PC-9 (cell line): ENCODE measurements around the gene EPHB1. TPM values are rescaled to one million over a fixed set of nuclear protein-coding genes. Genes with fewer than 3 reads are reported as not detected.
A peak's percentile ranks its signal among the peaks of the same experiment; 100 is the strongest.

ENCODE experiments used
- Bru-seq: library from RNA; stranded (reverse); fragments of 400-500 nt; gene quantifications from one replicate; lab custom pipeline; 2021; lab: Mats Ljungman, UMichigan
- BruChase-seq, 2 experiments: library from RNA; stranded (reverse); fragments of 400-500 nt; gene quantifications; one replicate each; lab custom pipeline; 2021; lab: Mats Ljungman, UMichigan
- BruUV-seq: library from RNA; stranded (reverse); fragments of 400-500 nt; replicated peaks from 2 replicates; lab custom pipeline; 2021; lab: Mats Ljungman, UMichigan
- CTCF ChIA-PET: fragments of 300-600 bp; sonication (Branson Sonifier 250); formaldehyde crosslinking; loops from one replicate; lab custom pipeline; 2022; ENCODE audit warnings: antibody characterized with exemption; lab: Charles Lee
- POLR2A ChIA-PET: fragments of 300-600 bp; sonication (Branson Sonifier 250); formaldehyde crosslinking; loops from one replicate; lab custom pipeline; 2022; ENCODE audit warnings: antibody characterized with exemption; ENCODE audit not compliant: unreplicated experiment; lab: Charles Lee
- DNase-seq, 2 experiments: peaks; one replicate each; pipeline versions ENCODE4 v3.0.0 to v3.0.0-alpha.2; 2015 to 2022; ENCODE audit warnings: mixed read lengths in 1 of 2
- H2AFZ ChIP-seq: fragments of 200-600 bp; sonication (generic); 2 replicates; pipeline ENCODE4 v1.8.1; 2017; ENCODE audit warnings: antibody characterized with exemption
- H3F3A ChIP-seq: fragments of 200-600 bp; sonication (generic); 2 replicates; pipeline ENCODE4 v1.8.1; 2017; ENCODE audit warnings: antibody characterized with exemption, mild to moderate bottlenecking, low read depth; ENCODE audit not compliant: insufficient read depth
- H3K27ac ChIP-seq: fragments of 200-600 bp; sonication (generic); 2 replicates; pipeline ENCODE4 v1.6.1; 2016; ENCODE audit warnings: mixed run types
- H3K27me3 ChIP-seq: fragments of 200-600 bp; sonication (generic); 2 replicates; pipeline ENCODE4 v1.6.1; 2016; ENCODE audit warnings: low read depth, mixed run types; ENCODE audit not compliant: insufficient read depth
- H3K36me3 ChIP-seq: fragments of 200-600 bp; sonication (generic); 2 replicates; pipeline ENCODE4 v1.6.1; 2016; ENCODE audit warnings: low read depth, mixed run types
- H3K4me1 ChIP-seq: fragments of 200-600 bp; sonication (generic); replicated peaks from 2 replicates; pipeline ENCODE4 v1.6.1; 2016; ENCODE audit warnings: mixed run types; ENCODE audit not compliant: insufficient read depth
- H3K4me2 ChIP-seq: fragments of 200-600 bp; sonication (generic); 2 replicates; pipeline ENCODE4 v1.6.1; 2017; ENCODE audit warnings: mixed run types
- H3K4me3 ChIP-seq: fragments of 200-600 bp; sonication (generic); 2 replicates; pipeline ENCODE4 v1.6.1; 2016; ENCODE audit warnings: mixed run types
- H3K79me2 ChIP-seq: fragments of 200-600 bp; sonication (generic); 2 replicates; pipeline ENCODE4 v1.6.1; 2017; ENCODE audit warnings: low read depth, mixed run types
- H3K9me2 ChIP-seq: fragments of 200-600 bp; sonication (generic); 2 replicates; pipeline ENCODE4 v1.8.1; 2017; ENCODE audit warnings: mild to moderate bottlenecking; ENCODE audit not compliant: insufficient read depth
- H3K9me3 ChIP-seq: fragments of 200-600 bp; sonication (generic); 2 replicates; pipeline ENCODE4 v1.8.1; 2016; ENCODE audit warnings: low read depth; ENCODE audit not compliant: insufficient read depth
- H4K20me1 ChIP-seq: fragments of 200-600 bp; sonication (generic); 2 replicates; pipeline ENCODE4 v1.8.1; 2017; ENCODE audit not compliant: insufficient read depth
- EZH2 ChIP-seq: fragments of 200-600 bp; sonication (generic); IDR thresholded peaks from 2 replicates; pipeline ENCODE4 v1.8.0; 2017; ENCODE audit warnings: antibody characterized with exemption, low read depth
- intact Hi-C: fragments of 100-400 bp; cut with micrococcal nuclease; formaldehyde crosslinking; loops from one replicate; pipeline ENCODE4 v1.10.0; 2022; ENCODE audit not compliant: unreplicated experiment
- long read RNA-seq: library from polyadenylated mRNA; stranded (forward); transcript quantifications from one replicate; pipeline ENCODE4 v2.0.0, GENCODE V29; 2022
- total RNA-seq: library from RNA; stranded (reverse); gene quantifications from 2 replicates; pipeline ENCODE4 v1.2.3, GENCODE V29; 2021
- TF ChIP-seq, protein P1 (sequence below): fragments of 200-600 bp; sonication (generic); conservative IDR thresholded peaks from 2 replicates; pipeline ENCODE4 v1.6.1; 2017; ENCODE audit warnings: mixed run types, antibody characterized with exemption, mild to moderate bottlenecking, moderate library complexity

Gene EPHB1
- total RNA-seq (0.15 TPM in 1 of 2 replicates, not detected in the other), Bru-seq, nascent RNA (percentile 6 among the genes with signal in this experiment), BruChase-seq, experiment 1, labeled RNA remaining after a 2-hour chase (percentile 4 among the genes with signal in this experiment), BruChase-seq, experiment 2, labeled RNA remaining after a 6-hour chase (percentile 3 among the genes with signal in this experiment)
- long read RNA-seq, result 0 reads

DNA sequence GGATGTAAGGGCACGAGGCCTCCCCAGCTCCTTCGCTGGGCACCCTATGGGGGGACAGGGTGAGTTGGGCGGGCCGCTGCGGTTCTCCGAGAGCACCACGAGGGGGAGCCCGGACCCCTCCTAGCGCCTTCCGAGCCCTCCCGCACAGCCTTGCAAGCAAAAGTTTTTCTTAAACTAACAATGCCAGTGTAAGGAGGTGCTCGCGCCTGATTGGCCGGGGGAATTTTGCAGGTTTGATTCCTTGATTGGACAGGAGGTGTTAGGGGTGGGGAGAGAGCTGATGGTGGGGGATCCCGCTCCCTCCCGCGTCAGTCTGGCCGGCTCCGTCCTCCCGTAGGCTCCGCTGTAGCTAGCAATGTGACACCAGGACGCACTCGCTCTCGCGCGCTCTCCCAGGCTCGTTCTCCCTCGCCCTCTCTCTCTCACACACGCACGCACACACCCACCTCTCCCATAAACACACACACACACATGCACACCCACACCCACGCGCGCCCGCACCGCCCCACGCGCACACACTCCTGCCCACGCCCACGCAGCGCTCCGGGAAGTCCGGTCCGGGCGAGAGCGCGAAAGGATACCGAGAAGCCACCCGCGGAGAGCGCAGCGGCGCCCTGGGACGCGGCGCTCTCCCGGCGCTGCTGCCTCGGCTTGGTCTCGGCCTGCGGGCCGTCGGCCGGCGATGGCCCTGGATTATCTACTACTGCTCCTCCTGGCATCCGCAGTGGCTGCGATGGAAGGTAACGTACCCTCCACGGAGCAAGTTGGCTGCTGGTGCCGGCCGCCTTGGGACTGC lies at the start of gene EPHB1:
EPHB1 (plus strand) TSS at position 311 of the 796 bp plus-strand sequence.
- Histone ChIP-seq H3K27me3 (peaks cover 35% of the 10 kb centered on the region), H4K20me1 (no peaks in the 10 kb centered on the region), H3K9me2 (no peaks in the 10 kb centered on the region), H3K4me3 (no peak within 1 kb of the TSS), H3K4me1 (no peaks in the 10 kb centered on the region), H3K9me3 (no peaks in the 10 kb centered on the region), H3K79me2 (no peaks in the 10 kb centered on the region), H3K36me3 (no peaks in the 10 kb centered on the region), H3K27ac (no peak within 1 kb of the TSS), H3F3A (no peaks in the 10 kb centered on the region), H2AFZ (no peak within 1 kb of the TSS), H3K4me2 (no peak within 1 kb of the TSS)
- peak in 1 of 2 experiments; percentile 60 for DNase-seq
- intact Hi-C loops, result loop anchor here (2.0 kb wide), 1 partner anchor 710 kb away; no protein-coding TSS in a partner anchor
- CTCF ChIA-PET, result no interaction called here
- POLR2A ChIA-PET, result no interaction called here
- no peak for TF ChIP-seq EZH2
- TF ChIP-seq, protein P1, sequence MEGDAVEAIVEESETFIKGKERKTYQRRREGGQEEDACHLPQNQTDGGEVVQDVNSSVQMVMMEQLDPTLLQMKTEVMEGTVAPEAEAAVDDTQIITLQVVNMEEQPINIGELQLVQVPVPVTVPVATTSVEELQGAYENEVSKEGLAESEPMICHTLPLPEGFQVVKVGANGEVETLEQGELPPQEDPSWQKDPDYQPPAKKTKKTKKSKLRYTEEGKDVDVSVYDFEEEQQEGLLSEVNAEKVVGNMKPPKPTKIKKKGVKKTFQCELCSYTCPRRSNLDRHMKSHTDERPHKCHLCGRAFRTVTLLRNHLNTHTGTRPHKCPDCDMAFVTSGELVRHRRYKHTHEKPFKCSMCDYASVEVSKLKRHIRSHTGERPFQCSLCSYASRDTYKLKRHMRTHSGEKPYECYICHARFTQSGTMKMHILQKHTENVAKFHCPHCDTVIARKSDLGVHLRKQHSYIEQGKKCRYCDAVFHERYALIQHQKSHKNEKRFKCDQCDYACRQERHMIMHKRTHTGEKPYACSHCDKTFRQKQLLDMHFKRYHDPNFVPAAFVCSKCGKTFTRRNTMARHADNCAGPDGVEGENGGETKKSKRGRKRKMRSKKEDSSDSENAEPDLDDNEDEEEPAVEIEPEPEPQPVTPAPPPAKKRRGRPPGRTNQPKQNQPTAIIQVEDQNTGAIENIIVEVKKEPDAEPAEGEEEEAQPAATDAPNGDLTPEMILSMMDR, result peak; percentile 78
- no TSS peak for BruUV-seq

DNA sequence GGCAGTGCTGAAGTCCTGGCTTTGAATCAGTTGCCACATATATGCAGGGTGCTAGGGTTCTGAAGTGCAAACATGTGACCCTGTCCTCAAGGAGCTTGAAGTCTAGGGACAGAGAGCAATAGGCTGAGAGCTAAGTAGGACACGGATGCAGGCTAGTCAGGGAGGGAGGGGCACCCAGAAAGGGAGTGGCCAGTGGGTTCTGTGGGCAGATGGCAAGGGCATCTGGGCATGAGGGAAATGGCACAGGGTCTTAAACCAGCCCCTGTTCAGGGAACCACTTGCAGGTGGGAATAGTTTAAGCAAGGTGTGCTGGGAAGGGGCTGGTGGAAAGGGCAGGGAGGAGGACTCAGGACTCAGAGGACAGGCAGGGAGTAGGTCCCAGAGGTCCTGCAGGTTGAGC lies 46.4 kb upstream of the EPHB1 start:
- ChIA-PET POLR2A (interaction anchor here (0.6 kb wide), 1 partner anchor 1425 kb away, joined by 3 read pairs; no protein-coding TSS in a partner anchor), CTCF (no interaction called here)
- no peaks in the 10 kb centered on the region for H4K20me1 ChIP-seq
- DNase-seq, result no peak
- H3K27ac ChIP-seq, result no peak overlapping the region
- no peak overlapping the region for H3K4me3 ChIP-seq
- no TSS peak for BruUV-seq
- no peaks in the 10 kb centered on the region for H3K4me1 ChIP-seq
- H3K9me3 ChIP-seq, result no peaks in the 10 kb centered on the region
- no peak overlapping the region for H3K4me2 ChIP-seq
- peaks cover 23% of the 10 kb centered on the region for H3K27me3 ChIP-seq
- no peak overlapping the region for H2AFZ ChIP-seq
- H3K79me2 ChIP-seq, result no peaks in the 10 kb centered on the region
- intact Hi-C loops, result no loop called here
- H3K36me3 ChIP-seq, result no peaks in the 10 kb centered on the region
- H3F3A ChIP-seq, result no peaks in the 10 kb centered on the region
- TF ChIP-seq EZH2, result no peak
- TF ChIP-seq, protein P1, result no peak
- H3K9me2 ChIP-seq, result no peaks in the 10 kb centered on the region

DNA sequence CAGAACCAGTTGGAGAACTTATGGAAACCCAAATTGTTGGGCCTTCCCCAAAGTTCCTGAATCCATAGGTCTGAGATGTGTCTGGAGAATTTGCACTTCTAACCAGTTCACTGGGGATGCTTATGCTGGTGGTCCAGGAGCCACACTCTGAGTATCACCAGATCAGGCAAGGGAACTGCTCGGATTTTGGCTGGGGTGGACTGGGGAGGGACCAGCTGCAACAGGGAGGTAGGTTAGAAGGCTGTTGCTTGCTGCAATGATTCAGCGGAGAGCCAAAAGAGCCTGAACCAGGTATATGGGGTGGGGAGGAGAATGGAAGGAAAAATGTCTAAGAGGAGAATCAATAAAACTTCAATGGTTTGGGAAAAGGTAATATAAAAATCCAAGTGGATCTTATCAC lies 45.9 kb upstream of the EPHB1 start:
- POLR2A ChIA-PET, result interaction anchor here (0.5 kb wide), 1 partner anchor 21 kb away, joined by 3 read pairs; no protein-coding TSS in a partner anchor
- DNase-seq, result no peak

More for the DNA sequence above, 45.9 kb upstream of the EPHB1 start:
- BruUV-seq, result no TSS peak
- intact Hi-C loops, result no loop called here
- H3F3A ChIP-seq, result no peaks in the 10 kb centered on the region
- H3K4me2 ChIP-seq, result no peak overlapping the region
- H4K20me1 ChIP-seq, result no peaks in the 10 kb centered on the region
- no peaks in the 10 kb centered on the region for H3K79me2 ChIP-seq
- H3K36me3 ChIP-seq, result no peaks in the 10 kb centered on the region
- H3K4me1 ChIP-seq, result no peaks in the 10 kb centered on the region
- H3K27me3 ChIP-seq, result peaks cover 23% of the 10 kb centered on the region
- H3K9me2 ChIP-seq, result no peaks in the 10 kb centered on the region
- H3K4me3 ChIP-seq, result no peak overlapping the region
- H3K27ac ChIP-seq, result no peak overlapping the region
- H2AFZ ChIP-seq, result no peak overlapping the region
- TF ChIP-seq EZH2, result no peak
- TF ChIP-seq, protein P1, result no peak
- CTCF ChIA-PET, result no interaction called here
- no peaks in the 10 kb centered on the region for H3K9me3 ChIP-seq
